Measurements from ENCODE around the gene SLC6A19. TPM values are rescaled to one million over a fixed set of nuclear protein-coding genes. Genes with fewer than 3 reads are reported as not detected.

Gene SLC6A19
- total RNA-seq, 2 experiments from 2014 or later = not detected

DNA sequence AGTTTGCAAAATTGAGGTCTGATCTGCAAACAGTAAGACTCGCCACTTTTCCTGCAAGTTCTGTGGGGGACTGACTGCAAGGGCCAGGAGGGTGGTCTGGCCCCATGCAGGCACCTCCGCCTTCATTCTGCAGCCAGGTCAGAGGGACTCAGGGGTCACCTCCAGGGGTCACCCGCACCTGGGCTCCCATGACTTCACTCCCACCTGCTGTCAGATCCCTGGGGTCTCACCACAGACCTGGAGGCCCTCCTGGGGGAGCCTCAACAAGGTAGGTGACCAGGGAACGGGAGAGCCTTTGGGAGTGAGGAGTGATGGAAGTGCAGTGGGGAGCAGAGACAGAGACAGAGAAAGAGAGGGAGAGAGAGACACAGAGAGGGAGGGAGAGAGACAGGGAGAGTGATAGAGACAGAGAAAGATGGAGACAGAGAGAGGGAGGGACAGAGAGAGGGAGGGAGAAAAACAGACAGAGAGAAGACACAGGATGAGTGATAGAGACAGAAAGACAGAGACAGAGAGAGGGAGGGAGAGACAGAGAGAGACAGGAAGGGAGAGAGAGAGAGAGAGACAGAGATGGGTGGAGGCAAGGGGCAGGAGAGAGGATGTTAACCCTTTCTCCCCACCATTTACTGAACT, 41.5 kb upstream of the SLC6A19 start:
- DNase-seq (no peak), ATAC-seq (no peak)
- ChIA-PET POLR2A (no interaction called here), CTCF (no interaction called here)
- H3K4me3 Mint-ChIP-seq = no peak overlapping the region
- peaks cover 30% of the 10 kb centered on the region for H3K27me3 Mint-ChIP-seq
- intact Hi-C loops (cut with DNase I, micrococcal nuclease) = no loop called here
- H3K36me3 Mint-ChIP-seq (ENCODE audit: low read depth) = peaks cover 1% of the 10 kb centered on the region
- H3K4me1 Mint-ChIP-seq = no peaks in the 10 kb centered on the region
- H3K27ac Mint-ChIP-seq = no peak overlapping the region
- H3K9me3 Mint-ChIP-seq (ENCODE audit: low read depth) = no peaks in the 10 kb centered on the region

- no peaks in the 10 kb centered on the region for H3K9me3 Mint-ChIP-seq (ENCODE audit: low read depth)
- H3K4me1 Mint-ChIP-seq = no peaks in the 10 kb centered on the region
- H3K27ac Mint-ChIP-seq = no peak overlapping the region
- no peak for ATAC-seq
- peaks cover 1% of the 10 kb centered on the region for H3K36me3 Mint-ChIP-seq (ENCODE audit: low read depth)
- intact Hi-C loops (cut with DNase I, micrococcal nuclease) = no loop called here
- no peak overlapping the region for H3K4me3 Mint-ChIP-seq
- DNase-seq = no peak
- ChIA-PET CTCF (interaction anchor here (0.7 kb wide), 2 partner anchors 44 kb away, joined by 3 to 5 read pairs; no protein-coding TSS in a partner anchor), POLR2A (no interaction called here)
- H3K27me3 Mint-ChIP-seq = peaks cover 28% of the 10 kb centered on the region
These were observed 40.1 kb upstream of the SLC6A19 start for GRCh38 chr5:1161108-1161832.

DNA sequence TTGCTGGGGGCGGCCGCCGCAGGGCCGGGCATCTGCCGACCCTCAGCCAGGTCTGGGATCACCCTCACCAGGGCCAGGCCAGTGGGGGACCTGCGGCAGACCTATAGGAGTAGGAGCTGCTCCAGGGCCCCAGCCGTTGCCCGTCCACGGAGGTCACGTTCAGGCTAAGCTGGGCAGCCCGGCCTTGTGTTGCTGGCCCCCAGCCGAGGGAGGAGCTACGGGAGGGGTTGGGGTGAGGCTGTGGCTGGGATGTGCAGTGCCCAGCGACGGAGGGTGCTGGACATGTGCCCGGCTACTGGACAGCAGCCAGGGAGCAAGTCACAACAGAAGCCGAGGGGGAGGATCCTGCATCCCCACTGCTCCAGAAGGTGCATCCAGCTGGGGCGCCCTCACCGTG, 39.6 kb upstream of the SLC6A19 start:
- ATAC-seq = no peak
- no peak for DNase-seq
- ChIA-PET CTCF (interaction anchor here (0.7 to 1.9 kb wide), 3 partner anchors 11 to 45 kb away, joined by 3 to 6 read pairs (median 5); no protein-coding TSS in a partner anchor), POLR2A (no interaction called here)
- H3K27me3 Mint-ChIP-seq = peaks cover 29% of the 10 kb centered on the region
- H3K4me1 Mint-ChIP-seq = no peaks in the 10 kb centered on the region
- no peaks in the 10 kb centered on the region for H3K9me3 Mint-ChIP-seq (ENCODE audit: low read depth)
- H3K4me3 Mint-ChIP-seq = no peak overlapping the region
- peaks cover 1% of the 10 kb centered on the region for H3K36me3 Mint-ChIP-seq (ENCODE audit: low read depth)
- H3K27ac Mint-ChIP-seq = no peak overlapping the region
- intact Hi-C loops (cut with DNase I, micrococcal nuclease) = no loop called here

- Mint-ChIP-seq H3K9me3 (ENCODE audit: low read depth) (no peaks in the 10 kb centered on the region), H3K4me1 (no peaks in the 10 kb centered on the region), H3K27ac (no peak overlapping the region), H3K36me3 (ENCODE audit: low read depth) (peaks cover 1% of the 10 kb centered on the region), H3K27me3 (peaks cover 24% of the 10 kb centered on the region), H3K4me3 (no peak overlapping the region)
- intact Hi-C loops (cut with DNase I, micrococcal nuclease) = no loop called here
- DNase-seq (no peak), ATAC-seq (no peak)
- ChIA-PET POLR2A (no interaction called here), CTCF (interaction anchor here (0.7 to 1.9 kb wide), 3 partner anchors 11 to 46 kb away, joined by 4 to 6 read pairs (median 5); no protein-coding TSS in a partner anchor)
These were observed 39.1 kb upstream of the SLC6A19 start for GRCh38 chr5:1162276-1162675.

DNA sequence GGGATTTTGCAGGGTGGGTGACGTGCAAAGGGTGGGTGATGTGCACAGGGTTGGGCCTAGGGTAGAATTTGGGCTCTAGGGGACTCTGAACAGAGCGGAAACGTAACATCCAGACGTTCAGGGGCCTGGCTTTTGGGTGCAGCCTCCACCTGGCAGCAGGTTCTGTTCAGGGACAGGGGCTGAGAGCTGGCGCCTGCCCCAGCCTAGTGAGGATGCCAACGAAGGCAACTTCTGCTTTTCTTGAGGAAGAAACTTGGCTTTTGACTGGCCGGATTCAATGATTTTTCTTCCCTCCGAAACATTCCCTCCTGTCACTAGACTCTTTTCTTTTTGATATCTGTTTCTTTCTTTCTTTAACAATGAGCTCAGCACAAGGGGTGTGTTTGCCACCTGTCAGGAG, 38.6 kb upstream of the SLC6A19 start:
- Mint-ChIP-seq H3K27ac (no peak overlapping the region), H3K9me3 (ENCODE audit: low read depth) (no peaks in the 10 kb centered on the region), H3K4me1 (peaks cover 2% of the 10 kb centered on the region), H3K27me3 (peaks cover 20% of the 10 kb centered on the region), H3K4me3 (no peak overlapping the region), H3K36me3 (ENCODE audit: low read depth) (peaks cover 1% of the 10 kb centered on the region)
- ATAC-seq (no peak), DNase-seq (no peak)
- ChIA-PET CTCF (interaction anchor here (1.1 to 1.9 kb wide), 3 partner anchors 10 to 22 kb away, joined by 4 to 6 read pairs (median 4); no protein-coding TSS in a partner anchor), POLR2A (no interaction called here)
- intact Hi-C loops (cut with DNase I, micrococcal nuclease) = no loop called here

DNA sequence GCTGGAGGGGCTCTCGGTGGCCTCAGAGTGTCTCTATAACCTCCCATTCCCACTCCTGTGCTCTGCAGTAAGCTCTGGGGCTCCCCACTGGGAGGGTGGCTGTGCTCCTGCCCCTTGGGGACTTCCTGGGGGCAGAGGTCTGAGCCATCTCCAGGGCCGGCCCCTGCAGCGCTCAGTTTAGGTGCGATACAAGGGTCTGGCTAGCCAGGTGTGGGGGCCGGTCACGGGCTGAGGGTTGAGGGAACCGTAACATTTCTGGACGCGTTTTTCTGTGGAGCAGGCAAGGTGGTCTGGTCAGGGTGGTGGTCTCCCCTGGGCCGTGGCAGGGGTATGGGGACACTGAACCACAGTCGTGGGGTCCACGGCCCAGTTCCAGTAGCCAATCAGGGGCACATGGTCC, 38.0 kb upstream of the SLC6A19 start:
- no peak overlapping the region for H3K4me3 Mint-ChIP-seq
- POLR2A ChIA-PET = no interaction called here
- peaks cover 7% of the 10 kb centered on the region for H3K4me1 Mint-ChIP-seq
- intact Hi-C loops (cut with DNase I, micrococcal nuclease) = no loop called here
- no peak for ATAC-seq
- CTCF ChIA-PET = interaction anchor here (1.1 to 1.9 kb wide), 3 partner anchors 10 to 22 kb away, joined by 4 to 6 read pairs (median 4); no protein-coding TSS in a partner anchor
- H3K27ac Mint-ChIP-seq = no peak overlapping the region
- no peak for DNase-seq
- no peaks in the 10 kb centered on the region for H3K36me3 Mint-ChIP-seq (ENCODE audit: low read depth)
- H3K9me3 Mint-ChIP-seq (ENCODE audit: low read depth) = no peaks in the 10 kb centered on the region
- peaks cover 18% of the 10 kb centered on the region for H3K27me3 Mint-ChIP-seq

DNA sequence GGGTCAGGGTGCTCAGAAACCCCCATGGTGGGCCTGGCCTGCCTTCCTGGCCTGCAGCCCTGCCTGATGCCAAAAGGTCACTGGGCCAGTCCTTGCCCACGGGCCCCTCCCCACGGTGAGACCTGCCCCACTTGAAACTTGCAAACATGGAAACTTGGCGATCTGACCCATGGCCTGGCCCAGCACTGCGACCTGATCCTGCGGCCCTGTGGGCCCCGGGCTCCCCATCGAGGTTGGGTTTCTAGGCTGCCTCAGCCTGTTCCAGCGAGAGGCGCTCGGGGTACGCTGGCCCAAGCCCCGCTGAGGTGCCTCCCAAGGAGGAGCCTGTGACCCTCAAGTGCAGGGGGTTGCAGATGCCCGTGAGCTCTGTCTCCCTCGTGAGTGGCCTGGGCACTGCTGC, 37.5 kb upstream of the SLC6A19 start:
- no peak overlapping the region for H3K27ac Mint-ChIP-seq
- POLR2A ChIA-PET = no interaction called here
- H3K27me3 Mint-ChIP-seq = peaks cover 13% of the 10 kb centered on the region
- CTCF ChIA-PET = interaction anchor here (1.1 to 1.9 kb wide), 2 partner anchors 9 to 23 kb away, joined by 4 to 6 read pairs; no protein-coding TSS in a partner anchor
- H3K4me1 Mint-ChIP-seq = peaks cover 8% of the 10 kb centered on the region
- intact Hi-C loops (cut with DNase I, micrococcal nuclease) = no loop called here
- DNase-seq (no peak), ATAC-seq (no peak)
- no peaks in the 10 kb centered on the region for H3K36me3 Mint-ChIP-seq (ENCODE audit: low read depth)
- H3K9me3 Mint-ChIP-seq (ENCODE audit: low read depth) = no peaks in the 10 kb centered on the region
- H3K4me3 Mint-ChIP-seq = no peak overlapping the region

- no peak overlapping the region for H3K4me3 Mint-ChIP-seq
- POLR2A ChIA-PET = no interaction called here
These were observed 36.4 kb upstream of the SLC6A19 start for GRCh38 chr5:1164696-1165630.

GRCh38 chr5:1165864-1166263, 35.5 kb upstream of the SLC6A19 start:
- peaks cover 8% of the 10 kb centered on the region for H3K4me1 Mint-ChIP-seq
- POLR2A ChIA-PET = no interaction called here
- DNase-seq (no peak), ATAC-seq (no peak)
- H3K36me3 Mint-ChIP-seq (ENCODE audit: low read depth) = no peaks in the 10 kb centered on the region
- no peak overlapping the region for H3K4me3 Mint-ChIP-seq
- H3K9me3 Mint-ChIP-seq (ENCODE audit: low read depth) = no peaks in the 10 kb centered on the region
- intact Hi-C loops (cut with DNase I, micrococcal nuclease) = no loop called here
- peaks cover 10% of the 10 kb centered on the region for H3K27me3 Mint-ChIP-seq
- CTCF ChIA-PET = interaction anchor here (0.5 to 1.6 kb wide), 2 partner anchors 8 to 196 kb away, joined by 3 to 7 read pairs; no protein-coding TSS in a partner anchor
- H3K27ac Mint-ChIP-seq = no peak overlapping the region

More at GRCh38 chr5:1164696-1165630, 36.4 kb upstream of the SLC6A19 start:
- DNase-seq (no peak), ATAC-seq (no peak)
- intact Hi-C loops (cut with DNase I, micrococcal nuclease) = no loop called here
- H3K4me1 Mint-ChIP-seq = peaks cover 8% of the 10 kb centered on the region
- H3K36me3 Mint-ChIP-seq (ENCODE audit: low read depth) = no peaks in the 10 kb centered on the region
- CTCF ChIA-PET = interaction anchor here (0.6 to 1.6 kb wide), 2 partner anchors 9 to 480 kb away, joined by 3 to 7 read pairs; no protein-coding TSS in a partner anchor
- peaks cover 10% of the 10 kb centered on the region for H3K27me3 Mint-ChIP-seq
- H3K9me3 Mint-ChIP-seq (ENCODE audit: low read depth) = no peaks in the 10 kb centered on the region
- no peak overlapping the region for H3K27ac Mint-ChIP-seq

DNA sequence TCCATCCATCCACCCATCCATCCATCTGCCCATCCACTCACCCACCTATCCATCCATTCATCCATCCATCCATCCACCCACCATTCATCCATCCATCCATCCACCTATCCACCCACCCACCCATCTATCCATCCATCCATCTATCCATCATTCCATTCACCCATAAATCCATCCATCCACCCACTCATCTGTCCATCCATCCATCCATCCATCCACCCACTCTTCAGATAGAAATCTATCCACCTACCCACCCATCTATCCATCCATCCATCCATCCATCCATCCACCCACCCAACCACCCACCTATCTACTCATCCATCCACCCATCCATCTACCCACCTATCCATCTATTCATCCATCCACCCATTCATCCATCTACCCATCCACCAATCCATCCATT, 35.0 kb upstream of the SLC6A19 start:
- no peaks in the 10 kb centered on the region for H3K36me3 Mint-ChIP-seq (ENCODE audit: low read depth)
- H3K4me3 Mint-ChIP-seq = no peak overlapping the region
- H3K4me1 Mint-ChIP-seq = peaks cover 8% of the 10 kb centered on the region
- DNase-seq (no peak), ATAC-seq (no peak)
- CTCF ChIA-PET = no interaction called here
- no peak overlapping the region for H3K27ac Mint-ChIP-seq
- H3K9me3 Mint-ChIP-seq (ENCODE audit: low read depth) = no peaks in the 10 kb centered on the region
- H3K27me3 Mint-ChIP-seq = peaks cover 10% of the 10 kb centered on the region
- intact Hi-C loops (cut with DNase I, micrococcal nuclease) = no loop called here
- POLR2A ChIA-PET = no interaction called here

DNA sequence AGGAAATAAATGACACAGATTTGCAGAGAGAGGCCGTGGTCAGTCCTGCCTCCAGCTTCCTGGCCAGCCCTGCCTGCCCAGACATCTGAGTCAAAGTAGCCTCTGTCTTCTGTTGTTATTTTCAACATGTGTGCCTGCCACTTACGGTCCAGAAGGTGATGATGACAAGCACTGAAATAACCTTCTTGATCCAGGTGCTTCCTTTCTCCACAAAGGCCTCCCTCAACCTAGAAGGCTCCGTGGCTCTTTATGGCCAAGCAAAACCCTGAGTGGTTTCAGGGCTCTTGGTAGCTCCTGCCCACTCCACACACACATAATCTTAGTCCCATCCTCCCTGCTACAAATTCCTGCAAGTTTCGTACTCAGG, 34.1 kb upstream of the SLC6A19 start:
- Mint-ChIP-seq H3K27me3 (peaks cover 10% of the 10 kb centered on the region), H3K36me3 (ENCODE audit: low read depth) (no peaks in the 10 kb centered on the region), H3K4me1 (peaks cover 8% of the 10 kb centered on the region), H3K4me3 (no peak overlapping the region), H3K9me3 (ENCODE audit: low read depth) (no peaks in the 10 kb centered on the region), H3K27ac (no peak overlapping the region)
- intact Hi-C loops (cut with DNase I, micrococcal nuclease) = no loop called here
- ChIA-PET POLR2A (no interaction called here), CTCF (interaction anchor here (0.5 to 0.6 kb wide), 3 partner anchors 18 to 486 kb away, joined by 3 to 7 read pairs (median 6); no protein-coding TSS in a partner anchor)
- DNase-seq (no peak), ATAC-seq (no peak)

All from activated CD4-positive, alpha-beta T cell treated with anti-CD3 and anti-CD28 coated beads for 36 hours (primary cell).